ENCODE data around the gene NUSAP1.

- TF ChIP-seq POLR2A (IDR thresholded peaks at IDR 0.05; ENCODE audit: low read depth, low read length), result no peak
- TF ChIP-seq POLR2AphosphoS5 (IDR thresholded peaks at IDR 0.05; ENCODE audit: low read depth, low read length), result no peak
- TF ChIP-seq TAF1 (IDR thresholded peaks at IDR 0.05; ENCODE audit: borderline replicate concordance, low read depth, low read length), result no peak
These were observed 48.1 kb upstream of the NUSAP1 start for GRCh38 chr15:41284427-41285177.
